ENCODE measurements around the gene SIDT1. TPM values are rescaled to one million over a fixed set of nuclear protein-coding genes. Genes with fewer than 3 reads are reported as not detected.
"Not testable (repeated sequence)": the region's sequence is repeated elsewhere in the genome, so short reads cannot be mapped to it uniquely, and the experiment has no call there.

SIDT1 gene
- total RNA-seq, 1 donor from 2014 or later = not detected

GRCh38 chr3:113631573-113631972, 99.2 kb downstream of the SIDT1 start:
- H3K9me3 ChIP-seq = no peaks in the 10 kb centered on the region
- no peak for TF ChIP-seq CTCF (IDR thresholded peaks at IDR 0.05)
- H3K27me3 ChIP-seq = no peaks in the 10 kb centered on the region
- DNase-seq (ENCODE audit: low spot score in 2 of 2) = no peak
- H3K27ac ChIP-seq = no peak overlapping the region
- no peak overlapping the region for H3K4me3 ChIP-seq
- no peaks in the 10 kb centered on the region for H3K36me3 ChIP-seq
- no peaks in the 10 kb centered on the region for H3K4me1 ChIP-seq
- intact Hi-C loops (cut with DNase I) = no loop called here

- Histone ChIP-seq H3K27ac (no peak overlapping the region), H3K4me1 (no peaks in the 10 kb centered on the region), H3K36me3 (no peaks in the 10 kb centered on the region), H3K4me3 (no peak overlapping the region), H3K27me3 (no peaks in the 10 kb centered on the region), H3K9me3 (no peaks in the 10 kb centered on the region)
- intact Hi-C loops (cut with DNase I) = no loop called here
- TF ChIP-seq CTCF (IDR thresholded peaks at IDR 0.05) = no peak
- no peak for DNase-seq (ENCODE audit: low spot score in 2 of 2)
These were observed 102.6 kb downstream of the SIDT1 start for GRCh38 chr3:113634782-113635474.

GRCh38 chr3:113636034-113636433, 103.7 kb downstream of the SIDT1 start:
- DNase-seq (ENCODE audit: low spot score in 2 of 2); H3K27ac ChIP-seq; H3K9me3 ChIP-seq; H3K4me1 ChIP-seq; H3K36me3 ChIP-seq; intact Hi-C loops (cut with DNase I); H3K4me3 ChIP-seq; H3K27me3 ChIP-seq: not testable (repeated sequence)

GRCh38 chr3:113637756-113638155, 105.4 kb downstream of the SIDT1 start:
- Histone ChIP-seq H3K4me1 (no peaks in the 10 kb centered on the region), H3K36me3 (no peaks in the 10 kb centered on the region), H3K27me3 (no peaks in the 10 kb centered on the region), H3K4me3 (no peak overlapping the region), H3K9me3 (no peaks in the 10 kb centered on the region), H3K27ac (no peak overlapping the region)
- intact Hi-C loops (cut with DNase I) = no loop called here
- no peak for DNase-seq (ENCODE audit: low spot score in 2 of 2)
- TF ChIP-seq CTCF (IDR thresholded peaks at IDR 0.05) = no peak

- TF ChIP-seq CTCF (IDR thresholded peaks at IDR 0.05) = no peak
- intact Hi-C loops (cut with DNase I) = no loop called here
- Histone ChIP-seq H3K9me3 (no peaks in the 10 kb centered on the region), H3K4me3 (no peak overlapping the region), H3K4me1 (no peaks in the 10 kb centered on the region), H3K36me3 (no peaks in the 10 kb centered on the region), H3K27ac (no peak overlapping the region), H3K27me3 (no peaks in the 10 kb centered on the region)
- DNase-seq (ENCODE audit: low spot score in 2 of 2) = no peak
These were observed 106.6 kb downstream of the SIDT1 start for GRCh38 chr3:113638910-113639309.

- TF ChIP-seq CTCF (IDR thresholded peaks at IDR 0.05) = no peak
- H3K9me3 ChIP-seq = peaks cover 9 to 25% of the 10 kb centered on the region in 2 donors
- H3K27ac ChIP-seq = no peak overlapping the region
- no peak for DNase-seq (ENCODE audit: low spot score in 2 of 2)
- intact Hi-C loops (cut with DNase I) = no loop called here
- H3K36me3 ChIP-seq = no peaks in the 10 kb centered on the region
- H3K4me1 ChIP-seq = no peaks in the 10 kb centered on the region
- H3K27me3 ChIP-seq = no peaks in the 10 kb centered on the region
- H3K4me3 ChIP-seq = no peak overlapping the region
These were observed 111.2 kb downstream of the SIDT1 start for GRCh38 chr3:113643583-113643982.

All from ascending aorta (tissue), 2 donors.